ENCODE data around the gene RAB6B.

Gene RAB6B

DNA sequence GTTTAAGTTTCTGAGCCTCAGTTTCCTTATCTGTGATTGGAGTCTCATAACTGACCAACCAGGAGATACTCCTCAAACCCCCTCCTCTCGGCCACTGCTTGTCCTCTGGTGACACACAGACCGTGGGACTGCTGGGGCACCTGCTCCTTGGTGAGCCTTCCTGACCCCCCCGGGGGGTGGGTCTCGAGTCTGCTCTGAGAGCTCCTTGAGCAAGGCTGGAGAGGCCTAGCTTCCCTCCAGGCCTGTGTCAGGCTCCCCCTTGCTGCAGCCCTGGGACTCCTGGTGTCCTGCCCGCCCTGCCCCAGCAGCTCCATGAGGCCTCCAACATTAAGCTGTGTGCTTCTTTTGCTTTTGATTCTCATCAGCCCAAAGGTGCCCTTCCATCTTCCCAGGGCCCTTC, 62.4 kb downstream of the RAB6B start:
- in situ Hi-C loops (cut with MboI; ENCODE audit: low sequenced_read_pairs, unreplicated experiment), result no loop called here
- no peak for TF ChIP-seq CTCF (IDR thresholded peaks at IDR 0.05; ENCODE audit: borderline replicate concordance, control extremely low read depth, extremely low read depth, insufficient read depth, missing control alignments)
- no peak for DNase-seq (ENCODE audit: low spot score)

GRCh38 chr3:133832802-133833144, 62.9 kb downstream of the RAB6B start:
- in situ Hi-C loops (cut with MboI; ENCODE audit: low sequenced_read_pairs, unreplicated experiment), result no loop called here
- DNase-seq (ENCODE audit: low spot score), result no peak
- no peak for TF ChIP-seq CTCF (IDR thresholded peaks at IDR 0.05; ENCODE audit: borderline replicate concordance, control extremely low read depth, extremely low read depth, insufficient read depth, missing control alignments)

GRCh38 chr3:133831966-133832801, 63.5 kb downstream of the RAB6B start:
- in situ Hi-C loops (cut with MboI; ENCODE audit: low sequenced_read_pairs, unreplicated experiment), result no loop called here
- no peak for TF ChIP-seq CTCF (IDR thresholded peaks at IDR 0.05; ENCODE audit: borderline replicate concordance, control extremely low read depth, extremely low read depth, insufficient read depth, missing control alignments)
- DNase-seq (ENCODE audit: low spot score), result no peak

- no peak for DNase-seq (ENCODE audit: low spot score)
- in situ Hi-C loops (cut with MboI; ENCODE audit: low sequenced_read_pairs, unreplicated experiment), result no loop called here
- TF ChIP-seq CTCF (IDR thresholded peaks at IDR 0.05; ENCODE audit: borderline replicate concordance, control extremely low read depth, extremely low read depth, insufficient read depth, missing control alignments), result no peak
Measured at GRCh38 chr3:133830071-133830470, 65.6 kb downstream of the RAB6B start.

- DNase-seq (ENCODE audit: low spot score), result no peak
- in situ Hi-C loops (cut with MboI; ENCODE audit: low sequenced_read_pairs, unreplicated experiment), result loop anchor here (10.0 kb wide), 1 partner anchor 95 kb away; no protein-coding TSS in a partner anchor
- no peak for TF ChIP-seq CTCF (IDR thresholded peaks at IDR 0.05; ENCODE audit: borderline replicate concordance, control extremely low read depth, extremely low read depth, insufficient read depth, missing control alignments)
Measured at GRCh38 chr3:133829310-133829707, 66.4 kb downstream of the RAB6B start.

DNA sequence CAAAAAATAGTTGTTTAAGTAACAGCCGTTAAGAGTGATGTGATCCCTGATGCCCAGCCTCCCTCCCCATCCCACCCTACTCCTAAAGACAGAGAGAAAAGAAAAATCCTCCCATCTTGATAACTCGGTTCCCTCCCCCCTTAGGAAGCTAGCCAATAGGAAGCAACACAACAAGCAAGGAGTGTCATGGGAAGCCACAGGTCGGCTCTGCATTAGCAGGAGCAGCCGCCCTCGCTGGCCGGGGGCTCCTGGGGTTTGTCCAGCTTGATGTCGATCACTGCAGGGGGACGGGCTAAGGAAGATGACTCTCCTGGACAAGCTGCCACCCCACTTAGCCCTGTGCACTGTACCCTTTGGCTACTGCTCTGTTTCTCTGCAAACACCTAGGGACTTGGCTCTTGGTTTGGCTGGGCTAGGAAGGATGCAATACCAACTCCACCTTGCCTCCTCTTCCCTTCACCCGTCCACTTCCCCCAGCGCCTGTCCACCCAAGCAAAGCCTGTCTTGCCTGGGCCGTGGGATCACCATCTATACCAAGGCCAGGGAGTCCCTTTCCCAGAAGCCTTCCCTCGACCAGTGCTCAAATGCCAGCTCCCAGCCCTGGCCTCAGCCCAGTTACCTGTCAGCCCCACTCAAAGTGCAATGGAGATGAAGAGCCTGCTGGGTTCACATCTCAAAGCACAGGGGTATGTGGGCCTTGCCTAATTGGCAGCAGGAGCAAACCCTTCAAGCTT, 66.9 kb downstream of the RAB6B start:
- TF ChIP-seq CTCF (IDR thresholded peaks at IDR 0.05; ENCODE audit: borderline replicate concordance, control extremely low read depth, extremely low read depth, insufficient read depth, missing control alignments), result no peak
- in situ Hi-C loops (cut with MboI; ENCODE audit: low sequenced_read_pairs, unreplicated experiment), result loop anchor here (10.0 kb wide), 1 partner anchor 96 kb away; no protein-coding TSS in a partner anchor
- no peak for DNase-seq (ENCODE audit: low spot score)

All from GM13976 (cell line).